ENCODE data around the gene KLF4.

DNA sequence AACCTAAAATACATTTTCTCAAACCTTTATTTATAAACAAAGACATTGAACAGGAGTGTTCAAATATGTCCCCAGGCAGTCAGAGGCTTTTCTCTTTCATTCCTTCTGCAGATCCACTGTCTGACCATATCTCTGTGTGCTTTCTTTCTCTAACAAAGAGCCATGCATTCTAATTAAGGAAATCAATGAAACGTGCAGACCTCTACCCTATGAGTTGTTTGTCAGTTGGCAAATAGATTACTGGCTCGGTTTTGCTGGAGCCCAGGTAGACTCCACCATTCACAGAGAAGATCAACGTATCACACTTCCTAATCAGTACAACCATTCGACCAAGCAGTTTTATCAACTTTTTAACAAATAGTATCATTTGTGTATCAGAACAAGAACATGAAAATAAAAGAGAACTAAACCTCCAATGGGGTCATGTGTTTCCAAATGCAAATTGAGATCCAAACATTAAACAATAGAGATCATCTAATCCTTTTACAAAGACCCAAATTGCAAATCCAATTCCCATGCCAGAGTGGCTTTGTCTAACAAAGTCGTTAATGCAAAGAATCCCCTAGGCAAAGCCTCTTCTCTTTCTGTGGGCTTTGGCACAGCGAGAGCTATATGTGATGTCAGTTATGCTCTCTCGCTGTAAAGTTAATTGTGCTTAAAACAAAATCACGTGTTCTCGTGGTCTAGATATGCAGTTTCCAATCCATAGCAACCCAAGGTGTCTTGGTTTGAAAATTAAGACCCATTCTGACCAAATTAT, 16.8 kb downstream of the KLF4 start:
- TF ChIP-seq, protein P1, sequence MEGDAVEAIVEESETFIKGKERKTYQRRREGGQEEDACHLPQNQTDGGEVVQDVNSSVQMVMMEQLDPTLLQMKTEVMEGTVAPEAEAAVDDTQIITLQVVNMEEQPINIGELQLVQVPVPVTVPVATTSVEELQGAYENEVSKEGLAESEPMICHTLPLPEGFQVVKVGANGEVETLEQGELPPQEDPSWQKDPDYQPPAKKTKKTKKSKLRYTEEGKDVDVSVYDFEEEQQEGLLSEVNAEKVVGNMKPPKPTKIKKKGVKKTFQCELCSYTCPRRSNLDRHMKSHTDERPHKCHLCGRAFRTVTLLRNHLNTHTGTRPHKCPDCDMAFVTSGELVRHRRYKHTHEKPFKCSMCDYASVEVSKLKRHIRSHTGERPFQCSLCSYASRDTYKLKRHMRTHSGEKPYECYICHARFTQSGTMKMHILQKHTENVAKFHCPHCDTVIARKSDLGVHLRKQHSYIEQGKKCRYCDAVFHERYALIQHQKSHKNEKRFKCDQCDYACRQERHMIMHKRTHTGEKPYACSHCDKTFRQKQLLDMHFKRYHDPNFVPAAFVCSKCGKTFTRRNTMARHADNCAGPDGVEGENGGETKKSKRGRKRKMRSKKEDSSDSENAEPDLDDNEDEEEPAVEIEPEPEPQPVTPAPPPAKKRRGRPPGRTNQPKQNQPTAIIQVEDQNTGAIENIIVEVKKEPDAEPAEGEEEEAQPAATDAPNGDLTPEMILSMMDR (conservative IDR thresholded peaks at IDR 0.05; ENCODE audit: low read depth, low read length), result no peak
- TF ChIP-seq POLR2A (IDR thresholded peaks at IDR 0.05; ENCODE audit: low read depth, low read length), result no peak
- no peak for TF ChIP-seq CHD1 (IDR thresholded peaks at IDR 0.05; ENCODE audit: low read depth, low read length)
- TF ChIP-seq FOS (IDR thresholded peaks at IDR 0.05; ENCODE audit: low read depth, low read length), result no peak
- no peak for TF ChIP-seq RAD21 (IDR thresholded peaks at IDR 0.05; ENCODE audit: low read length)
- TF ChIP-seq NFE2L2 (IDR thresholded peaks at IDR 0.05; ENCODE audit: low read depth, low read length), result no peak
